HepG2 (cell line): Measurements from ENCODE around the gene ARFGAP2. TPM values are rescaled to one million over a fixed set of nuclear protein-coding genes. Genes with fewer than 3 reads are reported as not detected.

ENCODE experiments used
- ATAC-seq: fragments of 200-7000 bp; cut with Tn5 transposase; 3 replicates; pipeline ENCODE4 v1.9.1; 2020; ENCODE audit warnings: mild to moderate bottlenecking, moderate library complexity
- BruUV-seq: library from RNA; stranded (reverse); fragments of 400-500 nt; replicated peaks from 2 replicates; lab custom pipeline; 2021; lab: Mats Ljungman, UMichigan
- CTCF ChIA-PET: fragments of 300-600 bp; formaldehyde crosslinking; extraction: SDS; loops from one replicate; lab custom pipeline; 2021; ENCODE audit warnings: low total read pairs, inconsistent platforms, low intra/inter-chr PET ratio; lab: Yijun Ruan, JAX
- POLR2A ChIA-PET: fragments of 350-600 bp; sonication (Branson Sonifier 250); formaldehyde crosslinking; loops from one replicate; lab custom pipeline; 2020; ENCODE audit warnings: antibody characterized with exemption, inconsistent platforms; lab: Yijun Ruan, JAX
- DNase-seq: peaks from one replicate; pipeline ENCODE4 v3.0.0-alpha.2; 2015; ENCODE audit warnings: low spot score
- FAIRE-seq: peaks from 3 replicates; lab custom pipeline; 2011; peaks lifted over from hg19 to GRCh38; lab: Jason Lieb, UNC
- H2AFZ ChIP-seq: one replicate; pipeline ENCODE4 v1.6.1; 2011; ENCODE audit warnings: low read length, inconsistent platforms
- H3K27ac ChIP-seq: fragments of 300-600 bp; 3 replicates; pipeline ENCODE4 v1.8.0; 2011; ENCODE audit warnings: mixed run types, mild to moderate bottlenecking, mixed read lengths, low read length, inconsistent platforms; ENCODE audit not compliant: insufficient read depth; ENCODE audit errors: extremely low read length
- H3K27me3 ChIP-seq, 2 experiments: fragments of 200-600 bp in 1 of 2; 2 replicates in 1 of 2; 3 replicates in 1 of 2; pipeline versions ENCODE4 v1.6.0 to v1.8.0; 2011; ENCODE audit warnings: low read length in 2 of 2, mild to moderate bottlenecking in 2 of 2, moderate library complexity in 2 of 2, inconsistent platforms in 1 of 2; ENCODE audit not compliant: insufficient read depth in 2 of 2, control insufficient read depth in 1 of 2
- H3K36me3 ChIP-seq, 2 experiments: fragments of 200-600 bp in 1 of 2; replicated peaks in 1 of 2; 2 replicates in 1 of 2; 3 replicates in 1 of 2; pipeline versions ENCODE4 v1.5.1 to v1.8.0; 2011; ENCODE audit warnings: low read length in 2 of 2, inconsistent platforms in 1 of 2; ENCODE audit not compliant: insufficient read depth in 2 of 2, control insufficient read depth in 1 of 2
- H3K4me1 ChIP-seq: 2 replicates; pipeline ENCODE4 v1.5.1; 2012; ENCODE audit warnings: low read length, inconsistent platforms; ENCODE audit not compliant: insufficient read depth
- H3K4me2 ChIP-seq: 2 replicates; pipeline ENCODE4 v1.6.0; 2011; ENCODE audit warnings: low read depth, low read length, inconsistent platforms
- H3K4me3 ChIP-seq, 3 experiments: fragments of 200-600 bp in 1 of 3; sonication (generic), shearing (Covaris generic) in 1 of 3; replicated peaks in 1 of 3; 2 replicates each; pipeline ENCODE4 v1.5.1; 2011 to 2016; ENCODE audit warnings: low read length in 3 of 3, inconsistent platforms in 2 of 3, low read depth in 2 of 3, mild to moderate bottlenecking in 2 of 3, control low read depth in 1 of 3, mixed read lengths in 1 of 3; ENCODE audit not compliant: insufficient read depth in 1 of 3
- H3K79me2 ChIP-seq: one replicate; pipeline ENCODE4 v1.6.1; 2011; ENCODE audit warnings: low read length, inconsistent platforms; ENCODE audit not compliant: insufficient read depth
- H3K9ac ChIP-seq: 2 replicates; pipeline ENCODE4 v1.6.0; 2011; ENCODE audit warnings: mild to moderate bottlenecking, low read depth, low read length, inconsistent platforms; ENCODE audit not compliant: insufficient read depth
- H3K9me3 ChIP-seq: 2 replicates; pipeline ENCODE4 v1.5.1; 2012; ENCODE audit warnings: mild to moderate bottlenecking, low read length
- H4K20me1 ChIP-seq: 2 replicates; pipeline ENCODE4 v1.6.0; 2011; ENCODE audit warnings: inconsistent platforms, mild to moderate bottlenecking, low read length, moderate library complexity; ENCODE audit not compliant: insufficient read depth
- CBX5 ChIP-seq: sonication (generic); formaldehyde crosslinking; IDR thresholded peaks from 2 replicates; pipeline ENCODE4 v1.4.0; 2020; ENCODE audit warnings: missing genetic modification reagents, borderline replicate concordance
- EP300 ChIP-seq, 3 experiments: sonication (generic) in 1 of 3; formaldehyde crosslinking in 1 of 3; IDR thresholded peaks; 2 replicates each; pipeline versions ENCODE4 v1.5.1 to v1.6.1; 2011 to 2020; ENCODE audit warnings: low read depth in 2 of 3, low read length in 2 of 3, borderline replicate concordance in 1 of 3, improper control_type of control experiment in 1 of 3, mild to moderate bottlenecking in 1 of 3, missing genetic modification reagents in 1 of 3, moderate library complexity in 1 of 3
- FOSL1 ChIP-seq: sonication (generic); formaldehyde crosslinking; IDR thresholded peaks from 2 replicates; pipeline ENCODE4 v1.9.0; 2021; ENCODE audit warnings: missing genetic modification reagents, borderline replicate concordance
- SP140L ChIP-seq: sonication (generic); formaldehyde crosslinking; IDR thresholded peaks from 2 replicates; pipeline ENCODE4 v1.4.0; 2020; ENCODE audit warnings: missing genetic modification reagents, borderline replicate concordance
- SRF ChIP-seq: IDR thresholded peaks from 2 replicates; pipeline ENCODE4 v1.6.1; 2011; ENCODE audit warnings: mild to moderate bottlenecking, low read depth, low read length, moderate library complexity
- ZBTB7A ChIP-seq: sonication (generic); formaldehyde crosslinking; IDR thresholded peaks from 2 replicates; pipeline ENCODE4 v1.8.0; 2022; ENCODE audit warnings: mild to moderate bottlenecking, missing genetic modification reagents
- ZNF253 ChIP-seq: sonication (generic); formaldehyde crosslinking; IDR thresholded peaks from 2 replicates; pipeline ENCODE4 v1.8.0; 2022; ENCODE audit warnings: mild to moderate bottlenecking, missing genetic modification reagents, borderline replicate concordance
- ZNF350 ChIP-seq: sonication (generic); formaldehyde crosslinking; IDR thresholded peaks from 2 replicates; pipeline ENCODE4 v1.4.0; 2020; ENCODE audit warnings: mild to moderate bottlenecking, low read depth, missing genetic modification reagents, borderline replicate concordance
- ZNF660 ChIP-seq: sonication (generic); formaldehyde crosslinking; IDR thresholded peaks from 2 replicates; pipeline ENCODE4 v1.5.1; 2020; ENCODE audit warnings: mild to moderate bottlenecking, low read depth, missing genetic modification reagents, borderline replicate concordance
- ZNF703 ChIP-seq: sonication (generic); formaldehyde crosslinking; IDR thresholded peaks from 2 replicates; pipeline ENCODE4 v1.5.1; 2020; ENCODE audit warnings: missing genetic modification reagents, mild to moderate bottlenecking, moderate library complexity, borderline replicate concordance
- WGBS: methylation state at CpG from one replicate; pipeline ENCODE4 v1.1.6; 2017; ENCODE audit warnings: low lambda C conversion rate; 5-methylcytosine and 5-hydroxymethylcytosine counted together
- in situ Hi-C: cut with HindIII; loops from 2 replicates; pipeline ENCODE4 v1.10.0; 2017; ENCODE audit warnings: low pct_unique_long_range_greater_than_20kb; ENCODE audit not compliant: extremely low pct_ligation_motif_present
- intact Hi-C: fragments of 100-400 bp; cut with micrococcal nuclease; formaldehyde crosslinking; loops from one replicate; pipeline ENCODE4 v1.10.0; 2022; ENCODE audit not compliant: unreplicated experiment
- polyA plus RNA-seq, 8 experiments: library from polyadenylated mRNA; depleted of rRNA in 3 of 8; stranded (reverse) in 7 of 8; unstranded in 1 of 8; fragments of >200 nt; fragmentation: Illumina TruSeq in 4 of 8; extraction: Trizol in 4 of 8; gene quantifications; 2 replicates each; pipeline versions ENCODE4 v1.2.1 to v1.2.3, GENCODE V29; 2011 to 2016; ENCODE audit warnings: low read depth in 4 of 8, missing spikeins in 1 of 8, mixed read lengths in 1 of 8; ENCODE audit not compliant: insufficient read depth in 1 of 8
- total RNA-seq, 5 experiments: library from RNA; depleted of rRNA; stranded (reverse); fragments of >200 nt; fragmentation: Illumina TruSeq; extraction: Trizol; gene quantifications; 2 replicates each; pipeline ENCODE4 v1.2.3, GENCODE V29; 2016; ENCODE audit warnings: low read depth in 1 of 5
- TF ChIP-seq, protein P1 (sequence below): sonication (generic); formaldehyde crosslinking; IDR thresholded peaks from 2 replicates; pipeline ENCODE4 v1.4.0; 2020; ENCODE audit warnings: mild to moderate bottlenecking, missing genetic modification reagents, borderline replicate concordance
- TF ChIP-seq, protein P2 (sequence below): sonication (generic); formaldehyde crosslinking; IDR thresholded peaks from 2 replicates; pipeline ENCODE4 v1.5.0; 2020; ENCODE audit warnings: mild to moderate bottlenecking, missing genetic modification reagents, borderline replicate concordance

The ARFGAP2 gene
- total and polyA plus RNA-seq, 2 of the 13 experiments (the other 11 are each of a cell fraction or from before 2014, with no cell fraction given): 32.3 to 75.3 TPM

DNA sequence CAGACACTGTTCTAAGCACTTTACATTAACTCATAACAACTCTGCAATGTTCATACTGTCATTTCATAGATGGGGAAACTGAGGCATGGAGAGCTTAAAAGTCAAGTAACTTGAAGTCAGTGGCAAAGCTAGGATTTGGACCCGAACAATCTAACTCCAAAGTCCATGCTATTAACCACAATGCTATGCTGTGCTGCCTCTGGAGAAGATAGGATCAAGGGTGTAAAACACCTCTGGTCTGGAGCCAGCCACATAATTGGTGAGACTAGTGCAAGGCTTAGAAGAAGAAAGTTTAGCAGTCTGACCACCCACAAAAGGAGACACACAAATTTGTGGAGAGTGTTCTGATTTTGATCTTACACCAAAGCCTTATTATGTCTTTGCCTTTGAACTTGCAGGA lies 43.7 kb downstream of the ARFGAP2 start:
- no peak overlapping the region for H3K27ac ChIP-seq
- H2AFZ ChIP-seq: no peak overlapping the region
- H3K9ac ChIP-seq: no peak overlapping the region
- H3K9me3 ChIP-seq: no peaks in the 10 kb centered on the region
- no peaks in the 10 kb centered on the region for H3K79me2 ChIP-seq
- FAIRE-seq (no peak), ATAC-seq (no peak), DNase-seq (no peak)
- ChIA-PET POLR2A (no interaction called here), CTCF (no interaction called here)
- BruUV-seq: no TSS peak
- intact Hi-C loops: no loop called here
- in situ Hi-C loops: no loop called here
- 0 out of 5 replicates have a peak, but pooled peaks cover 0 to 2% of the 10 kb centered on the region in 2 experiments for H3K36me3 ChIP-seq
- H3K4me3 ChIP-seq: no peak overlapping the region
- no peaks in the 10 kb centered on the region for H3K4me1 ChIP-seq
- no peaks in the 10 kb centered on the region for H3K27me3 ChIP-seq
- TF ChIP-seq EP300 (IDR thresholded peaks at IDR 0.05; ENCODE audit: low read depth in 2 of 2, low read length in 2 of 2): no peak
- no peak for TF ChIP-seq EP300 (CRISPR knock-in tag; IDR thresholded peaks at IDR 0.05; ENCODE audit: borderline replicate concordance)
- H4K20me1 ChIP-seq: no peaks in the 10 kb centered on the region
- 62% methylated on average over 1 of the region's 1 CpG for WGBS
- H3K4me2 ChIP-seq: no peak overlapping the region

DNA sequence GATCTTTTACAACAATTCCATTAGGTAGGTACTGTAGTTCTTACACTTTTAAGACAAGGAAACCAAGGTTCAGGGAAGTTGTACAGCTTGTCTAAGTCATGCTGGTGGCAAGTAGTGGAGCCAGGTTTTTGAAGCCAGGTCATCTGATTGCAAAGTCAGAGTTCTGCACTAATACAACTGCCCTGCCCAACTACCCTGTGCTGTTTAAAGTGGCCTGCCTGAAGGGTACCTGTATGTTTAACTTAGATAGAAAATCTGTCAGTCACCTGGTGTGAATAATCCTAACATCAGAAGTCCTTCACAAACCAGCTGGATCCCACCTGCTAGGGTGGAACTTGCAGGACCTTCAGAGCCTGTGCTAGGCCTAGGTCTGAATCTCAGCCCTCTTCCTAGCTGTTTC lies 44.2 kb downstream of the ARFGAP2 start:
- no peak overlapping the region for H3K9ac ChIP-seq
- CTCF ChIA-PET: no interaction called here
- POLR2A ChIA-PET: no interaction called here
- no peak overlapping the region for H3K27ac ChIP-seq
- no peaks in the 10 kb centered on the region for H3K36me3 ChIP-seq
- H3K4me2 ChIP-seq: no peak overlapping the region
- DNase-seq (no peak), FAIRE-seq (no peak), ATAC-seq (no peak)
- H3K4me3 ChIP-seq: no peak overlapping the region
- H4K20me1 ChIP-seq: no peaks in the 10 kb centered on the region
- in situ Hi-C loops (no loop called here), intact Hi-C loops (no loop called here)
- H3K27me3 ChIP-seq: no peaks in the 10 kb centered on the region
- BruUV-seq: no TSS peak
- H3K9me3 ChIP-seq: no peaks in the 10 kb centered on the region
- H3K79me2 ChIP-seq: no peaks in the 10 kb centered on the region
- H2AFZ ChIP-seq: no peak overlapping the region
- H3K4me1 ChIP-seq: no peaks in the 10 kb centered on the region
- TF ChIP-seq ZNF253 (CRISPR knock-in tag) (no peak), ZNF660 (CRISPR knock-in tag) (no peak), SRF (no peak), ZNF703 (no peak), SP140L (CRISPR knock-in tag) (no peak), CBX5 (CRISPR knock-in tag) (no peak), ZNF350 (no peak), FOSL1 (CRISPR knock-in tag) (no peak), ZBTB7A (CRISPR knock-in tag) (no peak)
- TF ChIP-seq, protein P1, sequence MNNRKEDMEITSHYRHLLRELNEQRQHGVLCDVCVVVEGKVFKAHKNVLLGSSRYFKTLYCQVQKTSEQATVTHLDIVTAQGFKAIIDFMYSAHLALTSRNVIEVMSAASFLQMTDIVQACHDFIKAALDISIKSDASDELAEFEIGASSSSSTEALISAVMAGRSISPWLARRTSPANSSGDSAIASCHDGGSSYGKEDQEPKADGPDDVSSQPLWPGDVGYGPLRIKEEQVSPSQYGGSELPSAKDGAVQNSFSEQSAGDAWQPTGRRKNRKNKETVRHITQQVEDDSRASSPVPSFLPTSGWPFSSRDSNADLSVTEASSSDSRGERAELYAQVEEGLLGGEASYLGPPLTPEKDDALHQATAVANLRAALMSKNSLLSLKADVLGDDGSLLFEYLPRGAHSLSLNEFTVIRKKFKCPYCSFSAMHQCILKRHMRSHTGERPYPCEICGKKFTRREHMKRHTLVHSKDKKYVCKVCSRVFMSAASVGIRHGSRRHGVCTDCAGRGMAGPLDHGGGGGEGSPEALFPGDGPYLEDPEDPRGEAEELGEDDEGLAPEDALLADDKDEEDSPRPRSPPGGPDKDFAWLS (CRISPR knock-in tag): no peak
- TF ChIP-seq, protein P2, sequence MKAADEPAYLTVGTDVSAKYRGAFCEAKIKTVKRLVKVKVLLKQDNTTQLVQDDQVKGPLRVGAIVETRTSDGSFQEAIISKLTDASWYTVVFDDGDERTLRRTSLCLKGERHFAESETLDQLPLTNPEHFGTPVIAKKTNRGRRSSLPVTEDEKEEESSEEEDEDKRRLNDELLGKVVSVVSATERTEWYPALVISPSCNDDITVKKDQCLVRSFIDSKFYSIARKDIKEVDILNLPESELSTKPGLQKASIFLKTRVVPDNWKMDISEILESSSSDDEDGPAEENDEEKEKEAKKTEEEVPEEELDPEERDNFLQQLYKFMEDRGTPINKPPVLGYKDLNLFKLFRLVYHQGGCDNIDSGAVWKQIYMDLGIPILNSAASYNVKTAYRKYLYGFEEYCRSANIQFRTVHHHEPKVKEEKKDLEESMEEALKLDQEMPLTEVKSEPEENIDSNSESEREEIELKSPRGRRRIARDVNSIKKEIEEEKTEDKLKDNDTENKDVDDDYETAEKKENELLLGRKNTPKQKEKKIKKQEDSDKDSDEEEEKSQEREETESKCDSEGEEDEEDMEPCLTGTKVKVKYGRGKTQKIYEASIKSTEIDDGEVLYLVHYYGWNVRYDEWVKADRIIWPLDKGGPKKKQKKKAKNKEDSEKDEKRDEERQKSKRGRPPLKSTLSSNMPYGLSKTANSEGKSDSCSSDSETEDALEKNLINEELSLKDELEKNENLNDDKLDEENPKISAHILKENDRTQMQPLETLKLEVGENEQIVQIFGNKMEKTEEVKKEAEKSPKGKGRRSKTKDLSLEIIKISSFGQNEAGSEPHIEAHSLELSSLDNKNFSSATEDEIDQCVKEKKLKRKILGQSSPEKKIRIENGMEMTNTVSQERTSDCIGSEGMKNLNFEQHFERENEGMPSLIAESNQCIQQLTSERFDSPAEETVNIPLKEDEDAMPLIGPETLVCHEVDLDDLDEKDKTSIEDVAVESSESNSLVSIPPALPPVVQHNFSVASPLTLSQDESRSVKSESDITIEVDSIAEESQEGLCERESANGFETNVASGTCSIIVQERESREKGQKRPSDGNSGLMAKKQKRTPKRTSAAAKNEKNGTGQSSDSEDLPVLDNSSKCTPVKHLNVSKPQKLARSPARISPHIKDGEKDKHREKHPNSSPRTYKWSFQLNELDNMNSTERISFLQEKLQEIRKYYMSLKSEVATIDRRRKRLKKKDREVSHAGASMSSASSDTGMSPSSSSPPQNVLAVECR: no peak
